Kidney glomerular epithelial cell (primary cell): Measurements from ENCODE around the gene ESYT2.
"Not testable (repeated sequence)": the region's sequence is repeated elsewhere in the genome, so short reads cannot be mapped to it uniquely, and the experiment has no call there.

Experiments
- DNase-seq: peaks from one replicate; lab custom pipeline; 2025; lab: John Stamatoyannopoulos, UW

The ESYT2 gene

GRCh38 chr7:158726277-158726807 lies 103.0 kb downstream of the ESYT2 start:
- no peak for DNase-seq

- DNase-seq: no peak
These were observed 103.9 kb downstream of the ESYT2 start for GRCh38 chr7:158725506-158725800.

GRCh38 chr7:158724658-158725505 lies 104.4 kb downstream of the ESYT2 start:
- DNase-seq: no peak

GRCh38 chr7:158723714-158724385 lies 105.5 kb downstream of the ESYT2 start:
- DNase-seq: no peak

GRCh38 chr7:158723266-158723665 lies 106.0 kb downstream of the ESYT2 start:
- no peak for DNase-seq

GRCh38 chr7:158722574-158723237 lies 106.6 kb downstream of the ESYT2 start:
- no peak for DNase-seq

GRCh38 chr7:158720112-158720511 lies 109.2 kb downstream of the ESYT2 start:
- DNase-seq: no peak

- DNase-seq: no peak
These were observed 112.5 kb downstream of the ESYT2 start for GRCh38 chr7:158716802-158717201.

GRCh38 chr7:158710651-158711102 lies 118.6 kb downstream of the ESYT2 start:
- DNase-seq: no peak

GRCh38 chr7:158707610-158708009 lies 121.7 kb downstream of the ESYT2 start:
- no peak for DNase-seq

- no peak for DNase-seq
These were observed 122.4 kb downstream of the ESYT2 start for GRCh38 chr7:158706710-158707590.

GRCh38 chr7:158706273-158706704 lies 123.0 kb downstream of the ESYT2 start:
- DNase-seq: no peak

- DNase-seq: peak; percentile 5
These were observed 124.0 kb downstream of the ESYT2 start for GRCh38 chr7:158705234-158705850.

- DNase-seq: peak; percentile 97
These were observed 124.6 kb downstream of the ESYT2 start, which contains the start of gene NCAPG2 for GRCh38 chr7:158704524-158705233. TSS of gene NCAPG2 (minus strand) at chr7:158704804. CDS start at chr7:158701899, 2,905 bp downstream.

- not testable (repeated sequence) for DNase-seq
These were observed 125.4 kb downstream of the ESYT2 start for GRCh38 chr7:158703679-158704523.

GRCh38 chr7:158702944-158703343 lies 126.4 kb downstream of the ESYT2 start:
- DNase-seq: no peak

- DNase-seq: no peak
These were observed 127.1 kb downstream of the ESYT2 start for GRCh38 chr7:158702196-158702595.

GRCh38 chr7:158700008-158700407 lies 129.3 kb downstream of the ESYT2 start:
- DNase-seq: no peak

- DNase-seq: no peak
These were observed 130.0 kb downstream of the ESYT2 start for GRCh38 chr7:158699341-158699740.
